Measurements from ENCODE around the gene ADAM15. TPM values are rescaled to one million over a fixed set of nuclear protein-coding genes. Genes with fewer than 3 reads are reported as not detected.

Gene ADAM15
- total RNA-seq, 2 donors from 2014 or later: 101 to 228 TPM

- Histone ChIP-seq H3K36me3 (peaks cover 13% of the 10 kb centered on the region), H3K4me3 (no peak overlapping the region), H3K4me1 (peaks cover 51% of the 10 kb centered on the region), H3K9me3 (no peaks in the 10 kb centered on the region), H3K27me3 (no peaks in the 10 kb centered on the region), H3K9ac (ENCODE audit: low read depth in 2 of 2, low read length in 2 of 2) (peak overlapping the region in 1 of 2 donors; percentile 21), H3K27ac (no peak overlapping the region)
- no peak for DNase-seq
- TF ChIP-seq, protein P1, sequence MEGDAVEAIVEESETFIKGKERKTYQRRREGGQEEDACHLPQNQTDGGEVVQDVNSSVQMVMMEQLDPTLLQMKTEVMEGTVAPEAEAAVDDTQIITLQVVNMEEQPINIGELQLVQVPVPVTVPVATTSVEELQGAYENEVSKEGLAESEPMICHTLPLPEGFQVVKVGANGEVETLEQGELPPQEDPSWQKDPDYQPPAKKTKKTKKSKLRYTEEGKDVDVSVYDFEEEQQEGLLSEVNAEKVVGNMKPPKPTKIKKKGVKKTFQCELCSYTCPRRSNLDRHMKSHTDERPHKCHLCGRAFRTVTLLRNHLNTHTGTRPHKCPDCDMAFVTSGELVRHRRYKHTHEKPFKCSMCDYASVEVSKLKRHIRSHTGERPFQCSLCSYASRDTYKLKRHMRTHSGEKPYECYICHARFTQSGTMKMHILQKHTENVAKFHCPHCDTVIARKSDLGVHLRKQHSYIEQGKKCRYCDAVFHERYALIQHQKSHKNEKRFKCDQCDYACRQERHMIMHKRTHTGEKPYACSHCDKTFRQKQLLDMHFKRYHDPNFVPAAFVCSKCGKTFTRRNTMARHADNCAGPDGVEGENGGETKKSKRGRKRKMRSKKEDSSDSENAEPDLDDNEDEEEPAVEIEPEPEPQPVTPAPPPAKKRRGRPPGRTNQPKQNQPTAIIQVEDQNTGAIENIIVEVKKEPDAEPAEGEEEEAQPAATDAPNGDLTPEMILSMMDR (IDR thresholded peaks at IDR 0.05): no peak
- intact Hi-C loops (cut with DNase I): no loop called here
These were observed 36.2 kb upstream of the ADAM15 start for GRCh38 chr1:155014709-155015508.

- H3K27me3 ChIP-seq: no peaks in the 10 kb centered on the region
- no peak overlapping the region for H3K4me3 ChIP-seq
- peak overlapping the region; percentile 80 for H3K27ac ChIP-seq
- no peaks in the 10 kb centered on the region for H3K9me3 ChIP-seq
- TF ChIP-seq, protein P1 (IDR thresholded peaks at IDR 0.05): no peak
- peaks cover 13% of the 10 kb centered on the region for H3K36me3 ChIP-seq
- peaks cover 45% of the 10 kb centered on the region for H3K4me1 ChIP-seq
- DNase-seq: no peak
- intact Hi-C loops (cut with DNase I): no loop called here
- H3K9ac ChIP-seq (ENCODE audit: low read depth in 2 of 2, low read length in 2 of 2): peak overlapping the region in 1 of 2 donors; percentile 86
These were observed 35.4 kb upstream of the ADAM15 start for GRCh38 chr1:155015527-155016230.

DNA sequence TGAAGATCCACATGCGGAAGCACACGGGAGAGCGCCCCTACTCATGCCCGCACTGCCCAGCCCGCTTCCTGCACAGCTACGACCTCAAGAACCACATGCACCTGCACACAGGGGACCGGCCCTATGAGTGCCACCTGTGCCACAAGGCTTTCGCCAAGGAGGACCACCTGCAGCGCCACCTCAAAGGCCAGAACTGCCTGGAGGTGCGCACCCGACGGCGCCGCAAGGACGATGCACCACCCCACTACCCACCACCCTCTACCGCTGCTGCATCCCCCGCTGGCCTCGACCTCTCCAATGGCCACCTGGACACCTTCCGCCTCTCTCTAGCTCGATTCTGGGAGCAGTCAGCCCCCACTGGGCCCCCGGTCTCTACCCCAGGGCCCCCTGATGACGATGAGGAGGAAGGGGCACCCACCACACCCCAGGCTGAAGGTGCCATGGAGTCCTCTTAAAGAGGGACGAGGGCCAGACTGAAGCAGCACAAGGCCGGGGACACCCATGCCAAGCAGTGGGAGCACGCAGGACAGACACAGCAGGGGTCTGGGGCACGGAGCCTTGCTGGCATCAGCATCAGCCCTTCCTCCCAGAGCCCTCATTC, 34.8 kb upstream of the ADAM15 start:
- H3K36me3 ChIP-seq: peaks cover 13% of the 10 kb centered on the region
- TF ChIP-seq, protein P1 (IDR thresholded peaks at IDR 0.05): no peak
- peak overlapping the region; percentile 80 for H3K27ac ChIP-seq
- H3K4me1 ChIP-seq: peaks cover 40% of the 10 kb centered on the region
- no peaks in the 10 kb centered on the region for H3K27me3 ChIP-seq
- DNase-seq: peak; percentile 43
- H3K4me3 ChIP-seq: peak overlapping the region; percentile 37
- no peaks in the 10 kb centered on the region for H3K9me3 ChIP-seq
- intact Hi-C loops (cut with DNase I): no loop called here
- H3K9ac ChIP-seq (ENCODE audit: low read depth in 2 of 2, low read length in 2 of 2): peak overlapping the region in 1 of 2 donors; percentile 86

- TF ChIP-seq, protein P1 (IDR thresholded peaks at IDR 0.05): peak; percentile 99
- intact Hi-C loops (cut with DNase I): no loop called here
- peaks cover 31% of the 10 kb centered on the region for H3K4me1 ChIP-seq
These were observed 33.8 kb upstream of the ADAM15 start for GRCh38 chr1:155017041-155017945.

DNA sequence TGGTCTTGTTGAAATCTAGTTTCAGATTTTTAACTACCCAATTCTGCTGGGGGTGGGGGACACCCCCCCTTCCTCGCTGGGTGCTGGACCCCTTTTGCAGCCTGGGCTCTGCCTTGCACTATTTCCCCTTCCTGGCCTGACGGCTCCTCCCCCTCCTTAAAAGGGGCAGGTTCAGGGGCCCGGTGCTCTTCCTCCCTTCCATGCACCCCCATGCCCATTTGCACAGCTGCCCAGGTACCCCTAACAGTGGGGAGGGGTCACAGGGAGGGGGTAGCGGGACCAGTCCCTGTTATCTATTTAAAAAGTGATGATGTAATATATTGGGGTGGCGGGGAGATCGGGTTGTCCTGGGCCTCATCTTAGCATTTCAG, 33.2 kb upstream of the ADAM15 start:
- H3K9me3 ChIP-seq: no peaks in the 10 kb centered on the region
- TF ChIP-seq, protein P1 (IDR thresholded peaks at IDR 0.05): no peak
- intact Hi-C loops (cut with DNase I): no loop called here
- peaks cover 25% of the 10 kb centered on the region for H3K4me1 ChIP-seq
- H3K27me3 ChIP-seq: no peaks in the 10 kb centered on the region
- H3K36me3 ChIP-seq: peaks cover 13% of the 10 kb centered on the region
- H3K27ac ChIP-seq: peak overlapping the region; percentile 80
- H3K4me3 ChIP-seq: peak overlapping the region; percentile 37
- no peak for DNase-seq
- peak overlapping the region; percentile 83 to 86 for H3K9ac ChIP-seq (ENCODE audit: low read depth in 2 of 2, low read length in 2 of 2)

More at GRCh38 chr1:155017041-155017945, 33.8 kb upstream of the ADAM15 start:
- Histone ChIP-seq H3K4me3 (peak overlapping the region; percentile 37), H3K27ac (peak overlapping the region; percentile 80), H3K27me3 (no peaks in the 10 kb centered on the region), H3K36me3 (peaks cover 13% of the 10 kb centered on the region), H3K9ac (ENCODE audit: low read depth in 2 of 2, low read length in 2 of 2) (peak overlapping the region; percentile 83 to 86), H3K9me3 (no peaks in the 10 kb centered on the region)
- peak; percentile 96 for DNase-seq
